Osteoblast (primary cell): Measurements from ENCODE around the gene RPL9. TPM values are rescaled to one million over a fixed set of nuclear protein-coding genes. Genes with fewer than 3 reads are reported as not detected.
"Not testable (repeated sequence)": the region's sequence is repeated elsewhere in the genome, so short reads cannot be mapped to it uniquely, and the experiment has no call there.

Source experiments
- DNase-seq: peaks from one replicate; pipeline ENCODE4 v3.0.0; 2011; ENCODE audit warnings: low spot score, mixed read lengths; ENCODE audit not compliant: insufficient read length; ENCODE audit errors: missing footprints
- H2AFZ ChIP-seq: 2 replicates; pipeline ENCODE4 v1.6.0; 2011; ENCODE audit warnings: mild to moderate bottlenecking, low read length
- H3K27ac ChIP-seq: 2 replicates; pipeline ENCODE4 v1.5.1; 2011; ENCODE audit warnings: mild to moderate bottlenecking, low read depth, low read length, moderate library complexity
- H3K27me3 ChIP-seq: 2 replicates; pipeline ENCODE4 v1.6.0; 2012; ENCODE audit warnings: mild to moderate bottlenecking, control low read depth, inconsistent platforms, low read length, moderate library complexity; ENCODE audit not compliant: insufficient read depth
- H3K36me3 ChIP-seq: 2 replicates; pipeline ENCODE4 v1.5.1; 2011; ENCODE audit warnings: mild to moderate bottlenecking, low read length, control low read depth, moderate library complexity; ENCODE audit not compliant: insufficient read depth
- H3K4me1 ChIP-seq: 2 replicates; pipeline ENCODE4 v1.5.1; 2011; ENCODE audit warnings: mild to moderate bottlenecking, low read length, control low read depth, moderate library complexity; ENCODE audit not compliant: insufficient read depth
- H3K4me2 ChIP-seq: 2 replicates; pipeline ENCODE4 v1.6.0; 2011; ENCODE audit warnings: mild to moderate bottlenecking, low read length; ENCODE audit not compliant: insufficient read depth
- H3K4me3 ChIP-seq: fragments of 200-600 bp; sonication (generic); 3 replicates; pipeline ENCODE4 v1.5.1; 2012; ENCODE audit warnings: mild to moderate bottlenecking, low read length, inconsistent platforms; ENCODE audit not compliant: insufficient read depth
- H3K79me2 ChIP-seq: 2 replicates; pipeline ENCODE4 v1.6.0; 2012; ENCODE audit warnings: mild to moderate bottlenecking, low read length, control low read depth, inconsistent platforms; ENCODE audit not compliant: insufficient read depth
- H3K9me3 ChIP-seq: 2 replicates; pipeline ENCODE4 v1.5.1; 2011; ENCODE audit warnings: low read depth, low read length, control low read depth
- H4K20me1 ChIP-seq: 2 replicates; pipeline ENCODE4 v1.6.0; 2012; ENCODE audit warnings: mild to moderate bottlenecking, low read length, control low read depth; ENCODE audit not compliant: insufficient read depth
- total RNA-seq: library from RNA; depleted of rRNA; stranded (reverse); fragments of >200 nt; gene quantifications from 2 replicates; pipeline ENCODE4 v1.2.3, GENCODE V29; 2012
- TF ChIP-seq, protein P1 (sequence below): IDR thresholded peaks from 2 replicates; pipeline ENCODE4 v1.5.1; 2011; ENCODE audit warnings: mild to moderate bottlenecking, low read depth, low read length, moderate library complexity; ENCODE audit errors: extremely low read depth

Gene RPL9
- total RNA-seq, 1 donor: 1,561 TPM

GRCh38 chr4:39422247-39422646 is 36.5 kb downstream of the RPL9 start:
- Histone ChIP-seq H3K4me1 (no peaks in the 10 kb centered on the region), H3K79me2 (no peaks in the 10 kb centered on the region), H4K20me1 (no peaks in the 10 kb centered on the region), H3K27ac (no peak overlapping the region), H3K4me2 (no peak overlapping the region), H2AFZ (no peak overlapping the region), H3K27me3 (no peaks in the 10 kb centered on the region), H3K4me3 (no peak overlapping the region), H3K9me3 (no peaks in the 10 kb centered on the region), H3K36me3 (no peaks in the 10 kb centered on the region)
- DNase-seq: no peak
- TF ChIP-seq, protein P1, sequence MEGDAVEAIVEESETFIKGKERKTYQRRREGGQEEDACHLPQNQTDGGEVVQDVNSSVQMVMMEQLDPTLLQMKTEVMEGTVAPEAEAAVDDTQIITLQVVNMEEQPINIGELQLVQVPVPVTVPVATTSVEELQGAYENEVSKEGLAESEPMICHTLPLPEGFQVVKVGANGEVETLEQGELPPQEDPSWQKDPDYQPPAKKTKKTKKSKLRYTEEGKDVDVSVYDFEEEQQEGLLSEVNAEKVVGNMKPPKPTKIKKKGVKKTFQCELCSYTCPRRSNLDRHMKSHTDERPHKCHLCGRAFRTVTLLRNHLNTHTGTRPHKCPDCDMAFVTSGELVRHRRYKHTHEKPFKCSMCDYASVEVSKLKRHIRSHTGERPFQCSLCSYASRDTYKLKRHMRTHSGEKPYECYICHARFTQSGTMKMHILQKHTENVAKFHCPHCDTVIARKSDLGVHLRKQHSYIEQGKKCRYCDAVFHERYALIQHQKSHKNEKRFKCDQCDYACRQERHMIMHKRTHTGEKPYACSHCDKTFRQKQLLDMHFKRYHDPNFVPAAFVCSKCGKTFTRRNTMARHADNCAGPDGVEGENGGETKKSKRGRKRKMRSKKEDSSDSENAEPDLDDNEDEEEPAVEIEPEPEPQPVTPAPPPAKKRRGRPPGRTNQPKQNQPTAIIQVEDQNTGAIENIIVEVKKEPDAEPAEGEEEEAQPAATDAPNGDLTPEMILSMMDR: no peak

DNA sequence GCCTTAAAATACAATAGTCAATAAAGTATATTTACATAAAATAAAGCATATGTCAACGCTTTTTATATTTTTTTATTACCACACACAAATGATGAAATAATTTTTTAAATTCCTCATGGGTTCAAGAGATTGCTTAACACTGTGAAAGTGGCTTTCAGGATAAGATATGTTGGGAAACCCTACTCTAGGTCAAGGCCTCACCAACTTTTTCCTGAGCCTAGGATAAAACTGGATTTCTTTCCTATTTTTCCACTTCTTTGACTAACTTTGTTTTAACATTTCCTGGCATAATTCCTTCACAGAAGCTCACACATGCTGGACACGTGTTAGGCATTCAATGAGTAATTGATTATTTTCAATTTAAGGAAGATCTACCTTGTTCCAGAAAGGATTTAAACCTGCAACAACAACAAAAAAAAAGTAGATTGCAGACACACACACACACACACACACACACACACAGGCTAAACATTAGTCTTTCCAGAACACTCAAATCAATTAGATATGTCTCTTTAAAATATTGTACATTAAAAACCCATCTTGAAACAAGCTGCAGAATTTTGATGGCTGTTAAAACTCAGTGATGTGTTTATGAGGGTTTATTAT is 42.9 kb downstream of the RPL9 start:
- Histone ChIP-seq H2AFZ (peak overlapping the region; percentile 7), H3K79me2 (no peaks in the 10 kb centered on the region), H3K4me3 (no peak overlapping the region), H3K27ac (no peak overlapping the region), H3K36me3 (no peaks in the 10 kb centered on the region), H3K9me3 (no peaks in the 10 kb centered on the region), H3K27me3 (no peaks in the 10 kb centered on the region), H4K20me1 (no peaks in the 10 kb centered on the region), H3K4me2 (no peak overlapping the region), H3K4me1 (no peaks in the 10 kb centered on the region)
- TF ChIP-seq, protein P1: no peak
- DNase-seq: no peak

GRCh38 chr4:39411561-39411960 is 47.2 kb downstream of the RPL9 start:
- not testable (repeated sequence) for H4K20me1 ChIP-seq, H3K27me3 ChIP-seq, H3K36me3 ChIP-seq, DNase-seq, H3K9me3 ChIP-seq, H3K79me2 ChIP-seq, H3K4me2 ChIP-seq, H3K27ac ChIP-seq, H3K4me3 ChIP-seq, H2AFZ ChIP-seq, H3K4me1 ChIP-seq

GRCh38 chr4:39410415-39410814 is 48.3 kb downstream of the RPL9 start:
- TF ChIP-seq, protein P1: peak; percentile 43
- H3K9me3 ChIP-seq: no peaks in the 10 kb centered on the region
- peak overlapping the region; percentile 58 for H3K4me2 ChIP-seq
- H3K27me3 ChIP-seq: no peaks in the 10 kb centered on the region
- H4K20me1 ChIP-seq: no peaks in the 10 kb centered on the region
- no peak overlapping the region for H3K4me3 ChIP-seq
- no peak overlapping the region for H3K27ac ChIP-seq
- DNase-seq: peak; percentile 72
- H2AFZ ChIP-seq: peak overlapping the region; percentile 83
- no peaks in the 10 kb centered on the region for H3K36me3 ChIP-seq
- no peaks in the 10 kb centered on the region for H3K79me2 ChIP-seq
- H3K4me1 ChIP-seq: peaks cover 3% of the 10 kb centered on the region
